IMR-90 (cell line): ENCODE measurements around the gene ZNF609. TPM values are rescaled to one million over a fixed set of nuclear protein-coding genes. Genes with fewer than 3 reads are reported as not detected.

Experiments
- ATAC-seq: fragments of 200-7000 bp; cut with Tn5 transposase; 2 replicates; pipeline ENCODE4 v1.9.1; 2020; ENCODE audit warnings: low read depth, mild to moderate bottlenecking, moderate library complexity
- BruUV-seq: library from RNA; stranded (reverse); fragments of 400-500 nt; replicated peaks from 2 replicates; lab custom pipeline; 2021; lab: Mats Ljungman, UMichigan
- CTCF ChIA-PET: fragments of 300-600 bp; formaldehyde crosslinking; extraction: SDS; loops from one replicate; lab custom pipeline; 2021; ENCODE audit warnings: antibody characterized with exemption; lab: Yijun Ruan, JAX
- POLR2A ChIA-PET: fragments of 300-600 bp; sonication (Branson Sonifier 250); formaldehyde crosslinking; loops from one replicate; lab custom pipeline; 2022; ENCODE audit warnings: antibody characterized with exemption; ENCODE audit not compliant: unreplicated experiment; lab: Charles Lee
- DNase-seq: peaks from one replicate; pipeline ENCODE4 v3.0.0; 2013
- H2AFZ ChIP-seq: replicated peaks from 2 replicates; pipeline ENCODE3; 2013; ENCODE audit warnings: low read length, mild to moderate bottlenecking; ENCODE audit not compliant: poor library complexity
- H2AK5ac ChIP-seq: 2 replicates; pipeline ENCODE4 v1.6.1; 2013; ENCODE audit warnings: low read depth, low read length, inconsistent platforms
- H2AK9ac ChIP-seq: replicated peaks from 2 replicates; pipeline ENCODE3; 2013; ENCODE audit warnings: mild to moderate bottlenecking, low read depth, low read length, moderate library complexity; ENCODE audit not compliant: poor library complexity
- H2BK120ac ChIP-seq: 2 replicates; pipeline ENCODE4 v1.6.1; 2013; ENCODE audit warnings: low read depth, low read length, inconsistent platforms
- H2BK15ac ChIP-seq: 3 replicates; pipeline ENCODE4 v1.6.1; 2013; ENCODE audit warnings: low read depth, low read length, inconsistent platforms
- H2BK20ac ChIP-seq: 2 replicates; pipeline ENCODE4 v1.6.1; 2013; ENCODE audit warnings: low read depth, mild to moderate bottlenecking, inconsistent platforms, low read length, moderate library complexity
- H2BK5ac ChIP-seq: 2 replicates; pipeline ENCODE4 v1.6.1; 2013; ENCODE audit warnings: mild to moderate bottlenecking, low read depth, low read length, inconsistent platforms; ENCODE audit not compliant: poor library complexity, severe bottlenecking
- H3K14ac ChIP-seq: replicated peaks from 2 replicates; pipeline ENCODE4 v1.6.1; 2013; ENCODE audit warnings: low read depth, low read length, inconsistent platforms
- H3K18ac ChIP-seq: 2 replicates; pipeline ENCODE4 v1.6.1; 2013; ENCODE audit warnings: low read depth, low read length, control low read depth
- H3K23ac ChIP-seq: 2 replicates; pipeline ENCODE4 v1.6.1; 2013; ENCODE audit warnings: low read depth, low read length, inconsistent platforms
- H3K27ac ChIP-seq: 2 replicates; pipeline ENCODE4 v1.5.1; 2013; ENCODE audit warnings: mild to moderate bottlenecking, control low read depth, low read length; ENCODE audit not compliant: insufficient read depth
- H3K27me3 ChIP-seq: 2 replicates; pipeline ENCODE4 v1.6.1; 2013; ENCODE audit warnings: low read length; ENCODE audit not compliant: control insufficient read depth, insufficient read depth
- H3K36me3 ChIP-seq: 2 replicates; pipeline ENCODE4 v1.6.1; 2013; ENCODE audit warnings: low read length, mixed read lengths; ENCODE audit not compliant: control insufficient read depth, insufficient read depth
- H3K4ac ChIP-seq: 2 replicates; pipeline ENCODE4 v1.6.1; 2013; ENCODE audit warnings: low read depth, low read length, inconsistent platforms
- H3K4me1 ChIP-seq: 2 replicates; pipeline ENCODE4 v1.6.1; 2013; ENCODE audit warnings: low read length, mixed read lengths; ENCODE audit not compliant: control insufficient read depth, insufficient read depth
- H3K4me2 ChIP-seq: 2 replicates; pipeline ENCODE4 v1.6.1; 2013; ENCODE audit warnings: low read depth, mild to moderate bottlenecking, control low read depth, low read length, moderate library complexity
- H3K4me3 ChIP-seq: 2 replicates; pipeline ENCODE4 v1.5.1; 2013; ENCODE audit warnings: low read depth, mild to moderate bottlenecking, control low read depth, low read length, moderate library complexity; ENCODE audit not compliant: insufficient read depth
- H3K56ac ChIP-seq: 2 replicates; pipeline ENCODE4 v1.6.1; 2013; ENCODE audit warnings: low read length, inconsistent platforms; ENCODE audit not compliant: insufficient read depth; ENCODE audit errors: extremely low read depth
- H3K79me1 ChIP-seq, 2 experiments: 2 replicates each; pipeline ENCODE4 v1.6.1; 2013; ENCODE audit warnings: low read length in 2 of 2, inconsistent platforms in 1 of 2, low read depth in 1 of 2
- H3K9ac ChIP-seq: 2 replicates; pipeline ENCODE4 v1.6.1; 2013; ENCODE audit warnings: low read depth, low read length, control low read depth
- H3K9me1 ChIP-seq: 2 replicates; pipeline ENCODE4 v1.6.1; 2013; ENCODE audit warnings: low read length, inconsistent platforms; ENCODE audit not compliant: insufficient read depth
- H3K9me3 ChIP-seq: 2 replicates; pipeline ENCODE4 v1.6.1; 2013; ENCODE audit warnings: low read length; ENCODE audit not compliant: control insufficient read depth, insufficient read depth
- H4K20me1 ChIP-seq: 2 replicates; pipeline ENCODE4 v1.6.1; 2013; ENCODE audit warnings: low read length, inconsistent platforms; ENCODE audit not compliant: insufficient read depth
- H4K5ac ChIP-seq: 2 replicates; pipeline ENCODE4 v1.6.1; 2013; ENCODE audit warnings: mild to moderate bottlenecking, low read depth, low read length, control low read depth
- H4K8ac ChIP-seq, 2 experiments: 2 replicates each; pipeline ENCODE4 v1.6.1; 2013; ENCODE audit warnings: low read depth in 2 of 2, low read length in 2 of 2, control low read depth in 1 of 2, inconsistent platforms in 1 of 2
- H4K91ac ChIP-seq: 2 replicates; pipeline ENCODE4 v1.6.1; 2013; ENCODE audit warnings: low read depth, low read length, inconsistent platforms; ENCODE audit not compliant: insufficient read depth
- BHLHE40 ChIP-seq: fragments of 150-350 bp; IDR thresholded peaks from 2 replicates; pipeline ENCODE4 v1.6.1; 2016; ENCODE audit warnings: mild to moderate bottlenecking, low read depth, low read length
- CEBPB ChIP-seq: IDR thresholded peaks from 2 replicates; pipeline ENCODE4 v1.6.1; 2012; ENCODE audit warnings: low read depth, low read length, improper control_type of control experiment
- CHD1 ChIP-seq: IDR thresholded peaks from 2 replicates; pipeline ENCODE4 v1.6.1; 2012; ENCODE audit warnings: low read depth, low read length, improper control_type of control experiment
- FOS ChIP-seq: fragments of 150-350 bp; IDR thresholded peaks from 2 replicates; pipeline ENCODE4 v1.6.1; 2016; ENCODE audit warnings: low read depth, low read length
- MAFK ChIP-seq: IDR thresholded peaks from 2 replicates; pipeline ENCODE4 v1.6.1; 2012; ENCODE audit warnings: low read depth, low read length, improper control_type of control experiment
- MAZ ChIP-seq: IDR thresholded peaks from 2 replicates; pipeline ENCODE4 v1.6.1; 2012; ENCODE audit warnings: low read depth, mild to moderate bottlenecking, low read length, improper control_type of control experiment, moderate library complexity, borderline replicate concordance
- MXI1 ChIP-seq: IDR thresholded peaks from 2 replicates; pipeline ENCODE4 v1.6.1; 2012; ENCODE audit warnings: low read depth, mild to moderate bottlenecking, low read length, moderate library complexity, borderline replicate concordance
- POLR2A ChIP-seq: IDR thresholded peaks from 2 replicates; pipeline ENCODE4 v1.6.1; 2012; ENCODE audit warnings: mild to moderate bottlenecking, low read depth, low read length
- RAD21 ChIP-seq: IDR thresholded peaks from 2 replicates; pipeline ENCODE4 v1.6.1; 2012; ENCODE audit warnings: low read length, improper control_type of control experiment
- RCOR1 ChIP-seq: IDR thresholded peaks from 2 replicates; pipeline ENCODE4 v1.6.1; 2012; ENCODE audit warnings: mild to moderate bottlenecking, low read length, improper control_type of control experiment; ENCODE audit not compliant: insufficient replicate concordance
- SMC3 ChIP-seq: fragments of 150-350 bp; IDR thresholded peaks from 2 replicates; pipeline ENCODE4 v1.6.1; 2016; ENCODE audit warnings: low read depth, mild to moderate bottlenecking, antibody characterized with exemption, low read length, moderate library complexity
- WGBS, 2 experiments: methylation state at CpG; one replicate each; pipeline versions ENCODE4 v1.1.5 to v1.1.7; 2013; ENCODE audit warnings: missing lambda C conversion rate in 2 of 2; ENCODE audit not compliant: insufficient read length in 1 of 2; ENCODE audit errors: extremely low coverage in 2 of 2; 5-methylcytosine and 5-hydroxymethylcytosine counted together
- dilution Hi-C: fragments of 300-500 bp; cut with HindIII; formaldehyde crosslinking; loops from one replicate; pipeline ENCODE4 v1.14.3; 2018; ENCODE audit warnings: low sequenced_read_pairs; ENCODE audit not compliant: unreplicated experiment
- in situ Hi-C: fragments of 300-500 bp; cut with MboI; formaldehyde crosslinking; loops from 3 replicates; pipeline ENCODE4 v1.14.3; 2019; ENCODE audit warnings: low sequenced_read_pairs, inconsistent platforms, mixed read lengths
- intact Hi-C: fragments of 100-400 bp; cut with micrococcal nuclease; formaldehyde crosslinking; loops from 2 replicates; pipeline ENCODE4 v1.10.0; 2022
- polyA plus RNA-seq, 3 experiments: library from polyadenylated mRNA; depleted of rRNA; stranded (reverse); fragments of >200 nt; gene quantifications; 2 replicates each; pipeline ENCODE4 v1.2.3, GENCODE V29; 2012; ENCODE audit warnings: low replicate concordance in 1 of 3
- total RNA-seq: library from RNA; depleted of rRNA; stranded (reverse); fragments of >200 nt; gene quantifications from 2 replicates; pipeline ENCODE4 v1.2.3, GENCODE V29; 2012
- TF ChIP-seq, protein P1 (sequence below): conservative IDR thresholded peaks from 2 replicates; pipeline ENCODE4 v1.5.1; 2012; ENCODE audit warnings: mild to moderate bottlenecking, low read depth, low read length, improper control_type of control experiment
- TF ChIP-seq, protein P2 (sequence below): fragments of 150-350 bp; IDR thresholded peaks from 2 replicates; pipeline ENCODE4 v1.6.1; 2016; ENCODE audit warnings: low read depth, mild to moderate bottlenecking, low read length, moderate library complexity, borderline replicate concordance
- TF ChIP-seq, protein P3 (sequence below): fragments of 150-350 bp; IDR thresholded peaks from 2 replicates; pipeline ENCODE4 v1.6.1; 2017; ENCODE audit warnings: mild to moderate bottlenecking, antibody characterized with exemption, low read length, low read depth

ZNF609 gene
- total and polyA plus RNA-seq, 2 of the 4 experiments (the other 2 are of a cell fraction), result 10.4 to 12.5 TPM

DNA sequence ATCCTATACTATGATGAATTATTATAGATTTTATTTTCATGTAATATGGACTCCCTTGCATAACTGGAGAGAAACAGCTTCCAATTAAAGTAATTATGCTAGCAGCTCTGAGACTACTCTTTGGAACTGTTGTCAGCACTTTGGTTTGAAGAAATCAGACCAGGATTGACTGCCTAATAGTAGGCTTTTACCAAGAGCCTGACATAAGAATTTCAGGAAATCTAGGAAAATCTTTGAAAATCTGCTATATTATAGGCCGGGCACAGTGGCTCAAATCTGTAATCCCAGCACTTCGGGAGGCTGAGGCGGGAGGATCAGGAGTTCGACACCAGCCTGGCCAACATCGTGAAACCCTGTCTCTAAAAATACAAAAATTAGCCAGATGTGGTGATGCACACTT, 62.9 kb downstream of the ZNF609 start:
- in situ Hi-C loops (no loop called here), intact Hi-C loops (no loop called here), dilution Hi-C loops (no loop called here)
- Histone ChIP-seq H3K9me1 (peaks cover 16% of the 10 kb centered on the region), H3K4me1 (peaks cover 15% of the 10 kb centered on the region), H2BK15ac (no peak overlapping the region), H4K20me1 (peaks cover 55% of the 10 kb centered on the region), H3K27me3 (no peaks in the 10 kb centered on the region), H3K4me2 (no peak overlapping the region), H2BK5ac (no peak overlapping the region), H3K18ac (no peak overlapping the region), H3K14ac (no peak overlapping the region), H4K8ac (no peak overlapping the region), H3K9ac (no peak overlapping the region), H3K36me3 (peaks cover 3% of the 10 kb centered on the region), H3K27ac (no peak overlapping the region), H4K91ac (no peak overlapping the region), H3K4me3 (no peak overlapping the region), H3K23ac (no peak overlapping the region), H3K9me3 (no peaks in the 10 kb centered on the region), H3K79me1 (peaks cover 25 to 72% of the 10 kb centered on the region in 2 experiments), H2BK20ac (no peak overlapping the region), H3K56ac (no peak overlapping the region), H3K4ac (no peak overlapping the region), H2AK9ac (no peak overlapping the region), H2AFZ (no peak overlapping the region), H2BK120ac (no peak overlapping the region), H2AK5ac (no peak overlapping the region), H4K5ac (no peak overlapping the region)
- POLR2A ChIA-PET, result no interaction called here
- no peak for DNase-seq
- TF ChIP-seq MAFK (no peak), FOS (no peak), CEBPB (no peak), MXI1 (no peak), SMC3 (no peak), POLR2A (no peak), MAZ (no peak), CHD1 (no peak), BHLHE40 (no peak), RCOR1 (no peak), RAD21 (no peak)
- TF ChIP-seq, protein P1, sequence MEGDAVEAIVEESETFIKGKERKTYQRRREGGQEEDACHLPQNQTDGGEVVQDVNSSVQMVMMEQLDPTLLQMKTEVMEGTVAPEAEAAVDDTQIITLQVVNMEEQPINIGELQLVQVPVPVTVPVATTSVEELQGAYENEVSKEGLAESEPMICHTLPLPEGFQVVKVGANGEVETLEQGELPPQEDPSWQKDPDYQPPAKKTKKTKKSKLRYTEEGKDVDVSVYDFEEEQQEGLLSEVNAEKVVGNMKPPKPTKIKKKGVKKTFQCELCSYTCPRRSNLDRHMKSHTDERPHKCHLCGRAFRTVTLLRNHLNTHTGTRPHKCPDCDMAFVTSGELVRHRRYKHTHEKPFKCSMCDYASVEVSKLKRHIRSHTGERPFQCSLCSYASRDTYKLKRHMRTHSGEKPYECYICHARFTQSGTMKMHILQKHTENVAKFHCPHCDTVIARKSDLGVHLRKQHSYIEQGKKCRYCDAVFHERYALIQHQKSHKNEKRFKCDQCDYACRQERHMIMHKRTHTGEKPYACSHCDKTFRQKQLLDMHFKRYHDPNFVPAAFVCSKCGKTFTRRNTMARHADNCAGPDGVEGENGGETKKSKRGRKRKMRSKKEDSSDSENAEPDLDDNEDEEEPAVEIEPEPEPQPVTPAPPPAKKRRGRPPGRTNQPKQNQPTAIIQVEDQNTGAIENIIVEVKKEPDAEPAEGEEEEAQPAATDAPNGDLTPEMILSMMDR, result no peak
- TF ChIP-seq, protein P2, sequence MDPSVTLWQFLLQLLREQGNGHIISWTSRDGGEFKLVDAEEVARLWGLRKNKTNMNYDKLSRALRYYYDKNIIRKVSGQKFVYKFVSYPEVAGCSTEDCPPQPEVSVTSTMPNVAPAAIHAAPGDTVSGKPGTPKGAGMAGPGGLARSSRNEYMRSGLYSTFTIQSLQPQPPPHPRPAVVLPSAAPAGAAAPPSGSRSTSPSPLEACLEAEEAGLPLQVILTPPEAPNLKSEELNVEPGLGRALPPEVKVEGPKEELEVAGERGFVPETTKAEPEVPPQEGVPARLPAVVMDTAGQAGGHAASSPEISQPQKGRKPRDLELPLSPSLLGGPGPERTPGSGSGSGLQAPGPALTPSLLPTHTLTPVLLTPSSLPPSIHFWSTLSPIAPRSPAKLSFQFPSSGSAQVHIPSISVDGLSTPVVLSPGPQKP, result no peak
- TF ChIP-seq, protein P3, sequence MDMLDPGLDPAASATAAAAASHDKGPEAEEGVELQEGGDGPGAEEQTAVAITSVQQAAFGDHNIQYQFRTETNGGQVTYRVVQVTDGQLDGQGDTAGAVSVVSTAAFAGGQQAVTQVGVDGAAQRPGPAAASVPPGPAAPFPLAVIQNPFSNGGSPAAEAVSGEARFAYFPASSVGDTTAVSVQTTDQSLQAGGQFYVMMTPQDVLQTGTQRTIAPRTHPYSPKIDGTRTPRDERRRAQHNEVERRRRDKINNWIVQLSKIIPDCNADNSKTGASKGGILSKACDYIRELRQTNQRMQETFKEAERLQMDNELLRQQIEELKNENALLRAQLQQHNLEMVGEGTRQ, result no peak
- ATAC-seq, result no peak
- CTCF ChIA-PET, result no interaction called here
- WGBS, 2 experiments, result no CpG with 5 or more reads among the region's 5 CpGs
- no TSS peak for BruUV-seq
